ENCODE measurements around the gene AGTPBP1. TPM values are rescaled to one million over a fixed set of nuclear protein-coding genes. Genes with fewer than 3 reads are reported as not detected.
A peak's percentile ranks its signal among the peaks of the same experiment; 100 is the strongest.

Gene AGTPBP1
- total and polyA plus RNA-seq, 8 donors, result 24.0 to 44.0 (median 26.6) TPM

GRCh38 chr9:85543196-85543595 lies 198.6 kb downstream of the AGTPBP1 start:
- no peaks in the 10 kb centered on the region for H3K9me3 ChIP-seq
- no peak overlapping the region for H3K4me3 ChIP-seq
- H3K36me3 ChIP-seq, result no peaks in the 10 kb centered on the region
- no peaks in the 10 kb centered on the region for H3K4me1 ChIP-seq
- no peak for TF ChIP-seq CTCF (IDR thresholded peaks at IDR 0.05)
- H3K27ac ChIP-seq, result no peak overlapping the region
- intact Hi-C loops (cut with DNase I), result no loop called here
- no peaks in the 10 kb centered on the region for H3K27me3 ChIP-seq
- no peak for ATAC-seq
- DNase-seq, result no peak

GRCh38 chr9:85541876-85542275 lies 199.9 kb downstream of the AGTPBP1 start:
- no peak for DNase-seq
- intact Hi-C loops (cut with DNase I), result no loop called here
- no peak overlapping the region for H3K4me3 ChIP-seq
- H3K4me1 ChIP-seq, result peaks cover 0 to 2% of the 10 kb centered on the region in 2 donors
- H3K36me3 ChIP-seq, result no peaks in the 10 kb centered on the region
- peak; percentile 56 for ATAC-seq
- no peak for TF ChIP-seq CTCF (IDR thresholded peaks at IDR 0.05)
- H3K9me3 ChIP-seq, result no peaks in the 10 kb centered on the region
- H3K27ac ChIP-seq, result no peak overlapping the region
- H3K27me3 ChIP-seq, result no peaks in the 10 kb centered on the region

- peak overlapping the region in 1 of 2 donors; percentile 66 for H3K27ac ChIP-seq
- ATAC-seq, result no peak
These were observed 205.2 kb downstream of the AGTPBP1 start for GRCh38 chr9:85536514-85536913.

GRCh38 chr9:85536076-85536475 lies 205.7 kb downstream of the AGTPBP1 start:
- peaks cover 0 to 40% of the 10 kb centered on the region in 2 donors for H3K4me1 ChIP-seq
- no peaks in the 10 kb centered on the region for H3K27me3 ChIP-seq
- intact Hi-C loops (cut with DNase I), result no loop called here
- no peak overlapping the region for H3K4me3 ChIP-seq
- H3K27ac ChIP-seq, result peak overlapping the region in 1 of 2 donors; percentile 66
- H3K9me3 ChIP-seq, result no peaks in the 10 kb centered on the region
- DNase-seq (no peak), ATAC-seq (peak; percentile 77)
- no peaks in the 10 kb centered on the region for H3K36me3 ChIP-seq
- TF ChIP-seq CTCF (IDR thresholded peaks at IDR 0.05), result no peak

More at GRCh38 chr9:85536514-85536913, 205.2 kb downstream of the AGTPBP1 start:
- Histone ChIP-seq H3K36me3 (no peaks in the 10 kb centered on the region), H3K4me1 (peaks cover 0 to 40% of the 10 kb centered on the region in 2 donors), H3K9me3 (no peaks in the 10 kb centered on the region), H3K4me3 (no peak overlapping the region), H3K27me3 (no peaks in the 10 kb centered on the region)
- TF ChIP-seq CTCF (IDR thresholded peaks at IDR 0.05), result no peak
- DNase-seq, result no peak
- intact Hi-C loops (cut with DNase I), result no loop called here

GRCh38 chr9:85534340-85534739 lies 207.4 kb downstream of the AGTPBP1 start:
- intact Hi-C loops (cut with DNase I), result no loop called here
- Histone ChIP-seq H3K4me3 (no peak overlapping the region), H3K4me1 (peaks cover 0 to 40% of the 10 kb centered on the region in 2 donors), H3K27ac (peak overlapping the region in 1 of 2 donors; percentile 66), H3K36me3 (no peaks in the 10 kb centered on the region), H3K27me3 (no peaks in the 10 kb centered on the region), H3K9me3 (no peaks in the 10 kb centered on the region)
- DNase-seq, result peak in 1 of 4 donors; percentile 40
- peak; percentile 35 for ATAC-seq
- TF ChIP-seq CTCF (IDR thresholded peaks at IDR 0.05), result no peak
